ENCODE results near the gene PSMA2. TPM values are rescaled to one million over a fixed set of nuclear protein-coding genes. Genes with fewer than 3 reads are reported as not detected.

The PSMA2 gene
- total RNA-seq, 1 donor from 2014 or later = 60.8 TPM

GRCh38 chr7:42876182-42877068 lies 55.5 kb downstream of the PSMA2 start:
- DNase-seq (ENCODE audit: low spot score) = no peak
- Mint-ChIP-seq H3K27me3 (ENCODE audit: low read depth) (no peaks in the 10 kb centered on the region), H3K4me3 (ENCODE audit: unreplicated experiment) (no peak overlapping the region), H3K4me1 (ENCODE audit: low read depth) (peaks cover 4% of the 10 kb centered on the region), H3K27ac (ENCODE audit: unreplicated experiment) (no peak overlapping the region), H3K36me3 (ENCODE audit: low read depth) (peaks cover 3% of the 10 kb centered on the region), H3K9me3 (ENCODE audit: low read depth) (no peaks in the 10 kb centered on the region)
- peak; percentile 88 for TF ChIP-seq CTCF (IDR thresholded peaks at IDR 0.05)

- Mint-ChIP-seq H3K4me1 (ENCODE audit: low read depth) (peaks cover 16% of the 10 kb centered on the region), H3K36me3 (ENCODE audit: low read depth) (peaks cover 1% of the 10 kb centered on the region), H3K27me3 (ENCODE audit: low read depth) (no peaks in the 10 kb centered on the region), H3K4me3 (ENCODE audit: unreplicated experiment) (no peak overlapping the region), H3K27ac (ENCODE audit: unreplicated experiment) (peak overlapping the region; percentile 55), H3K9me3 (ENCODE audit: low read depth) (peaks cover 8% of the 10 kb centered on the region)
- no peak for DNase-seq (ENCODE audit: low spot score)
- no peak for TF ChIP-seq CTCF (IDR thresholded peaks at IDR 0.05)
Measured at GRCh38 chr7:42869131-42870020, 62.6 kb downstream of the PSMA2 start.

GRCh38 chr7:42868480-42868879 lies 63.5 kb downstream of the PSMA2 start:
- Mint-ChIP-seq H3K4me3 (ENCODE audit: unreplicated experiment) (no peak overlapping the region), H3K36me3 (ENCODE audit: low read depth) (peaks cover 1% of the 10 kb centered on the region), H3K9me3 (ENCODE audit: low read depth) (peaks cover 13% of the 10 kb centered on the region), H3K27me3 (ENCODE audit: low read depth) (no peaks in the 10 kb centered on the region), H3K4me1 (ENCODE audit: low read depth) (peaks cover 16% of the 10 kb centered on the region), H3K27ac (ENCODE audit: unreplicated experiment) (peak overlapping the region; percentile 55)
- no peak for DNase-seq (ENCODE audit: low spot score)
- no peak for TF ChIP-seq CTCF (IDR thresholded peaks at IDR 0.05)

Other genes starting within 250 kb of the PSMA2 start
- gene C7orf25, start 20.1 kb downstream of the PSMA2 start, total RNA-seq = 8.9 to 11.2 TPM (median 9.7 TPM) in 3 replicates
- gene MRPL32, start 202 bp upstream of the PSMA2 start, total RNA-seq = 31.9 to 35.9 TPM (median 32.7 TPM) in 3 replicates
- gene HECW1, start 180.5 kb upstream of the PSMA2 start, total RNA-seq = 0.65 to 1.9 TPM (median 1.5 TPM) in 3 replicates

Measured in chondrocyte (in vitro differentiated cells).